CD4-positive, alpha-beta T cell treated with Interleukin-17A for 1 hour (primary cell): ENCODE measurements around the gene ITPR1.
A peak's percentile ranks its signal among the peaks of the same experiment; 100 is the strongest.
"Not testable (repeated sequence)": the region's sequence is repeated elsewhere in the genome, so short reads cannot be mapped to it uniquely, and the experiment has no call there.

Experiments
- DNase-seq: peaks from one replicate; pipeline ENCODE4 v3.0.0-alpha.2; 2020

ITPR1 gene

GRCh38 chr3:4574426-4574965, 81.3 kb downstream of the ITPR1 start:
- no peak for DNase-seq

GRCh38 chr3:4575381-4575780, 82.2 kb downstream of the ITPR1 start:
- DNase-seq, result no peak

- DNase-seq, result no peak
Observed at GRCh38 chr3:4577721-4578120, 84.6 kb downstream of the ITPR1 start.

- DNase-seq, result no peak
Observed at GRCh38 chr3:4580346-4581123, 87.4 kb downstream of the ITPR1 start.

- no peak for DNase-seq
Observed at GRCh38 chr3:4581124-4581424, 87.9 kb downstream of the ITPR1 start.

GRCh38 chr3:4581498-4581897, 88.3 kb downstream of the ITPR1 start:
- no peak for DNase-seq

- no peak for DNase-seq
Observed at GRCh38 chr3:4581920-4582611, 88.9 kb downstream of the ITPR1 start.

GRCh38 chr3:4582624-4583023, 89.5 kb downstream of the ITPR1 start:
- no peak for DNase-seq

- no peak for DNase-seq
Observed at GRCh38 chr3:4583416-4583815, 90.3 kb downstream of the ITPR1 start.

GRCh38 chr3:4584456-4585249, 91.5 kb downstream of the ITPR1 start:
- DNase-seq, result peak; percentile 39

GRCh38 chr3:4586381-4586780, 93.2 kb downstream of the ITPR1 start:
- no peak for DNase-seq

- no peak for DNase-seq
Observed at GRCh38 chr3:4587061-4587837, 94.1 kb downstream of the ITPR1 start.

- no peak for DNase-seq
Observed at GRCh38 chr3:4587838-4588105, 94.6 kb downstream of the ITPR1 start.

- DNase-seq, result no peak
Observed at GRCh38 chr3:4588466-4588865, 95.3 kb downstream of the ITPR1 start.

GRCh38 chr3:4589475-4590097, 96.4 kb downstream of the ITPR1 start:
- no peak for DNase-seq

GRCh38 chr3:4590849-4591248, 97.7 kb downstream of the ITPR1 start:
- DNase-seq, result not testable (repeated sequence)

GRCh38 chr3:4591669-4592068, 98.5 kb downstream of the ITPR1 start:
- no peak for DNase-seq

- DNase-seq, result no peak
Observed at GRCh38 chr3:4593014-4593413, 99.9 kb downstream of the ITPR1 start.

- no peak for DNase-seq
Observed at GRCh38 chr3:4595710-4596113, 102.6 kb downstream of the ITPR1 start.

- DNase-seq, result no peak
Observed at GRCh38 chr3:4596612-4597011, 103.5 kb downstream of the ITPR1 start.

GRCh38 chr3:4597208-4597985, 104.2 kb downstream of the ITPR1 start:
- DNase-seq, result no peak

- DNase-seq, result not testable (repeated sequence)
Observed at GRCh38 chr3:4598232-4598631, 105.1 kb downstream of the ITPR1 start.
